BE2C (cell line): Measurements from ENCODE around the gene DHRS3.

ENCODE experiments used
- DNase-seq: peaks from one replicate; pipeline ENCODE4 v3.0.0-alpha.2; 2020
- H3K27me3 ChIP-seq: fragments of 250-450 bp; sonication (Bioruptor Pico); 2 replicates; pipeline ENCODE4 v1.5.1; 2020; ENCODE audit warnings: mild to moderate bottlenecking
- H3K36me3 ChIP-seq: fragments of 250-450 bp; sonication (Bioruptor Pico); 2 replicates; pipeline ENCODE4 v1.5.1; 2020; ENCODE audit warnings: mild to moderate bottlenecking
- H3K4me1 ChIP-seq: fragments of 250-450 bp; sonication (Bioruptor Pico); 2 replicates; pipeline ENCODE4 v1.5.1; 2020
- H3K4me3 ChIP-seq: 2 replicates; pipeline ENCODE4 v1.5.1; 2011; ENCODE audit warnings: low read depth, low read length
- H3K9me3 ChIP-seq: fragments of 250-450 bp; sonication (Bioruptor Pico); 2 replicates; pipeline ENCODE4 v1.5.1; 2020
- TF ChIP-seq, protein P1 (sequence below): IDR thresholded peaks from 2 replicates; pipeline ENCODE4 v1.5.1; 2012; ENCODE audit warnings: mild to moderate bottlenecking, low read depth, low read length

The DHRS3 gene

DNA sequence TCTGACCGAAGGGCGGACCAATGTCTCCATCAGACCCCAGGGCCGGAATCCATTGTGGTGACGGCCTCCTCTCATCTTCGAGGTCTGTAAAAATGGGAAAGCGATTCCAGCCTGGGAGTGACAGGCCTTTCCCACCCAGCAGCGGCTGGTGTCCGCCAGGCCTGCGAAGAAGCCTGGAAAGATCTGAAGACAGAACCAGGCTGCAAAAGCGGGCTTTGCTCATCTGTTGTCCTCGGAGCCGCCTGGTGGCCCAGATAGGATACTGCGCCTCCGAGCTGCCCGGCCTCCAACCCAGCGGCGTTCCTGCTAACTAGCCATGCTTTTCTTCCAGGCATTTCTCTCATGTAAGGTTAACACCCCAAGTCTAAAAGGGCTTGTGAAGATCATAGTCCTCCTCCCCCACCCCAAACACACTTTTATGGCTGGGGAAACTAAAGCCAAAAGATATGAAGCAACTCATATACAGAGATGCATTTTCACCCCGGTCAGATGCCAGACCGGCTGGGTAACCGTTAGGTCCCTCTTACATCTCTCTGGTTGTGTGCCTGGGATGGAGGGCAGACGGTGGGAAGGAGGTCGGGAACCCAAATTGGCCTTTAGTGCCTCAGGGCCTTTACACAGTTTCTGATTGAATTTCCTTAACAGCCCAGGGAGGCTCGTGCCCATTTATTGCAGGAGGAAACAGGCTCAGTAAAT is 1.9 kb upstream of the DHRS3 start:
- Histone ChIP-seq H3K9me3 (no peaks in the 10 kb centered on the region), H3K27me3 (no peaks in the 10 kb centered on the region), H3K36me3 (no peaks in the 10 kb centered on the region), H3K4me1 (no peaks in the 10 kb centered on the region), H3K4me3 (no peak overlapping the region)
- TF ChIP-seq, protein P1, sequence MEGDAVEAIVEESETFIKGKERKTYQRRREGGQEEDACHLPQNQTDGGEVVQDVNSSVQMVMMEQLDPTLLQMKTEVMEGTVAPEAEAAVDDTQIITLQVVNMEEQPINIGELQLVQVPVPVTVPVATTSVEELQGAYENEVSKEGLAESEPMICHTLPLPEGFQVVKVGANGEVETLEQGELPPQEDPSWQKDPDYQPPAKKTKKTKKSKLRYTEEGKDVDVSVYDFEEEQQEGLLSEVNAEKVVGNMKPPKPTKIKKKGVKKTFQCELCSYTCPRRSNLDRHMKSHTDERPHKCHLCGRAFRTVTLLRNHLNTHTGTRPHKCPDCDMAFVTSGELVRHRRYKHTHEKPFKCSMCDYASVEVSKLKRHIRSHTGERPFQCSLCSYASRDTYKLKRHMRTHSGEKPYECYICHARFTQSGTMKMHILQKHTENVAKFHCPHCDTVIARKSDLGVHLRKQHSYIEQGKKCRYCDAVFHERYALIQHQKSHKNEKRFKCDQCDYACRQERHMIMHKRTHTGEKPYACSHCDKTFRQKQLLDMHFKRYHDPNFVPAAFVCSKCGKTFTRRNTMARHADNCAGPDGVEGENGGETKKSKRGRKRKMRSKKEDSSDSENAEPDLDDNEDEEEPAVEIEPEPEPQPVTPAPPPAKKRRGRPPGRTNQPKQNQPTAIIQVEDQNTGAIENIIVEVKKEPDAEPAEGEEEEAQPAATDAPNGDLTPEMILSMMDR, result peak; percentile 77
- DNase-seq, result peak; percentile 73

DNA sequence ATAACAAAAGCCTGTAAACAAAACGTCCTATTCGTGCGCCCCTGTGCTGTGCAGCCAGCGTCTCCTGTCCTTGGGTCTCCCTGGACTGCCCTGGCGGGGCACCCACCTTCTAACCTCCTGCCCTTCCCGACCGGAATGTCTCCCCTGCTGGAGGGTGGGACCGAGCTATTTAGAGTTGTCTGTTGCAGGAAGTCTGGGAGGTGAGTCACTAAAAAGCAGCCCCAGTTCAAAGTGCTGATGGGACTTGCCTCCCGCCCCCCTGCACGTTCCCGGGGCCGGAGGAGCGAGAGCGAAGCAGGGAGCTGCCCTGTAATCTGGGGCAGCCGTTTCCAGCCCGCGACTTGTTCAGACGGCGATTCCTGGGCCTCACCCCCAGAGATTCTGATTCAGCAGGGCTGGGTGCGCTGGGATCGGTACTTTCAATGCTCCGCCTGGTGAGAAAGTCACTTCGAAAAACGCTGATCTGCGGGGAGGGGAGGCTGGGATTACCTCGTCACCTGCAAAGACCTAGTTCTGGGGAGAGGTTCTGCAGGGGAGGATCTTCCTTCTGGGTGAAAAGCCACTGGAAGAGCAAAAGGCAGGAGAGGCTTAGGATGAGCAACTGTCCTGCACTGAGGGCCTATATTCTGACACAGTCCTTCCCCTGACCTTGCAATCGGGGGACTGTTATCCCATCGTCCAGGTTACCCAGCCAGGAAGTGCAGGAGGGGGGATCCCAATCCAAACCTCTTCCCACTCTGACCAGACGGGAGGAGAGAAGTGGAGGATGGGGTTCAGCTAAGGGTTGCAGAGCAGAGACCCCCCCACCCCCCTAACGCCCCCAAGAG is 1.2 kb upstream of the DHRS3 start:
- Histone ChIP-seq H3K4me1 (no peaks in the 10 kb centered on the region), H3K9me3 (no peaks in the 10 kb centered on the region), H3K4me3 (no peak overlapping the region), H3K27me3 (no peaks in the 10 kb centered on the region), H3K36me3 (no peaks in the 10 kb centered on the region)
- no peak for DNase-seq
- TF ChIP-seq, protein P1, result no peak

DNA sequence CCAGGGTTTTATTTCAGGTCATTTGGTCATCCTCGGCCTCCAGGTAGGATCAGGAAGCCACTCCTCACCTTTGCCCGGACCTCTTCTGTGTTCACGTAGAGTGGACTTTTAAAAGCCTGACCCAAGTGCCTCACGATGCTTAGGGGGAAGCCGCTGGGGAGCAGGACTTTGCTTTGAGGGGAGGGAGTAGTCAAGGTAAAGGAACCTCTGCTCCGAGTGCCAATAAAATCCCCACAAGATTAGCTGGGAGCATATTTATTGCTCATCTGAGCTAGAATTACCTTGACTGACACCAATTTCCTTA is 603 bp upstream of the DHRS3 start:
- no peaks in the 10 kb centered on the region for H3K9me3 ChIP-seq
- H3K4me3 ChIP-seq, result no peak overlapping the region
- DNase-seq, result no peak
- H3K27me3 ChIP-seq, result no peaks in the 10 kb centered on the region
- no peaks in the 10 kb centered on the region for H3K36me3 ChIP-seq
- H3K4me1 ChIP-seq, result no peaks in the 10 kb centered on the region
- TF ChIP-seq, protein P1, result no peak

DNA sequence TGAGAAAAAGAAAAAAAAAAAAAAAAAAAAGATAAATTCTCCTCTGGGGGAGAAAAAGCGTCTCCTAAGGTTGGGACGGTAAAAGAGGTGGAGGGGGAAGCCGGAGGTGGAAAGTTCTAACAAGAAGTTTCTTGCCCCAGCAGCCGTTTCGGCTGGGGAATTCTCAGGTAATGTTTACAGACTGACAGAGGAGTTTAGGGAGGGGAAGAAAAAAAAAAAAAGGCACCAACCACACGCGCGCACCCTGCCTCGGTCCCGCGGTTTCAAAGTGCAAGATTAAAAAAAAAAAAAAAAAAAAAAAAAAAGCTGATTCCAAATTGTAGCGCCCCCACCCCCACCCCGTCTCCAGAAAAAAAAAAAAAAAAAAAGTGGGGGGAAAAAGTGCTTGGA is 504 bp downstream of the DHRS3 start:
- DNase-seq, result no peak
- TF ChIP-seq, protein P1, result no peak
- no peak overlapping the region for H3K4me3 ChIP-seq
- H3K9me3 ChIP-seq, result no peaks in the 10 kb centered on the region
- H3K4me1 ChIP-seq, result no peaks in the 10 kb centered on the region
- H3K36me3 ChIP-seq, result no peaks in the 10 kb centered on the region
- no peaks in the 10 kb centered on the region for H3K27me3 ChIP-seq

DNA sequence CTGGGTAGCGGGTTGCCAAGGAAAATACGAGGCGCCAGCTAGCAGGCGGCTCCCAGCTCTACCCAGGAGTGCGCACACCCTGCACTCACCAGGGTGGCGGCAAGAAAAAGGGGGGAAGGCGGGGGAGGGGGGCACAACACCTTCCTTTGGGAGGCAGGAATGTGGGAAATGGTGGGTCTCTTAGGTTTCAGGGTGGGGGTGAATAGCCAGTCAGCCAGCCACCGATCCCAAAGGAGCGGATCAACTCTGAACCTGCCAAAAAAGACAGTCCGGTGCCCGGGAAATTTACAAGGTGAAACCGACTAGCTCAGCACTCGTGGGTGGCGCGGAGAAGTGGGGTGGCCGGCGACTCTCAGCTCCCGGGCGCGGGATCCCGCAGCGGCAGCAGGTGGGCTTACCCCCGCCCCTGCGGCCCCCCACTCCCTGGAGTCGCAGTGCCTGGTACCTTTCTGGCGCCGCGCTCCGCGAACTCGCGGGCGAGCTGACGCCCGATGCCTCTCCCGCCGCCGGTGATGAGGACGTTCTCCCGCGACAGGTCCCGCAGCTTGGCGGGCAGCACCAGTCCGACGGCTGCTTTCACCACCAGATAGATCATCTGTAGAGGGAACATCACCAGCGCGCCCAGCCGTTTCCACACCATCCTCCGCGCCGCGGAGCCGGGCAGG is 1.2 kb downstream of the DHRS3 start:
- H3K4me3 ChIP-seq, result no peak overlapping the region
- H3K27me3 ChIP-seq, result no peaks in the 10 kb centered on the region
- H3K36me3 ChIP-seq, result no peaks in the 10 kb centered on the region
- TF ChIP-seq, protein P1, result no peak
- no peak for DNase-seq
- no peaks in the 10 kb centered on the region for H3K4me1 ChIP-seq
- H3K9me3 ChIP-seq, result no peaks in the 10 kb centered on the region
